ENCODE data around the gene FGGY.

FGGY gene

DNA sequence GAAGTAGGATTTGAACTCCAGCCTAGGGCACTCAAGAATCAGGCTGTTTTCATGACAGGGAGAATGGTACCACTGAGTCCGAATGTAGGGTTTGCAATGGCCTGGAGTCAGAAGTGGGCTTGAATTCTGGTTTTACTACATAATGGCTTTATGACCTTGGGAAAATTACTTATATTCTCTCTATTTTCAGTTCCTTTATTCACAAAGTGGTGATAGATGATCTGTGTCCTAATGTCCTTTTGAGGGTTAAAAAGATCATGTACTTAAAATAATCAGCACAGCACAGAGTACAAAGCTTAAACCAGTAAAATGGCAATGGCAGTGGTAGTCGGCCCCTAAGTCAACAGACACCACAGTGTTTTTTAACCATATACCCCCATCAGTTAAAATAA, 454.1 kb downstream of the FGGY start:
- FAIRE-seq = no peak

DNA sequence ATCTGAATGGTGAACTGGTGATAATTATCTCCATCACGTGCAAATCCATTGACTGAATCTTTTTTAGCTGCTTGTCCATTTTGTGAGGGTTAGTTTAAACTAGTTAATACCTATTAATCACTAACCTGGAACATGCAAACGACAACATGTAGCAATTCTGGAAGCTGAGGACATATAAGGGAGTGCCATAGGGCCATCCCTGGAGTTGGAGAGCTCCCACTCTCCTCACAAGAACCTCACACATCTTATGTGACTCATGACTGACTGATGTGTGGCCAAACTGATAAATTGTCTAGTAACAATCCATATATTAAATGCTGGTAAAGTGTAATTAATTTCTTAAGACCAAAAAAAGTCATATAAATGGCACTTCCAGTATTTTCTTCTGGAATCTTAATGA, 454.9 kb downstream of the FGGY start:
- no peak for FAIRE-seq

DNA sequence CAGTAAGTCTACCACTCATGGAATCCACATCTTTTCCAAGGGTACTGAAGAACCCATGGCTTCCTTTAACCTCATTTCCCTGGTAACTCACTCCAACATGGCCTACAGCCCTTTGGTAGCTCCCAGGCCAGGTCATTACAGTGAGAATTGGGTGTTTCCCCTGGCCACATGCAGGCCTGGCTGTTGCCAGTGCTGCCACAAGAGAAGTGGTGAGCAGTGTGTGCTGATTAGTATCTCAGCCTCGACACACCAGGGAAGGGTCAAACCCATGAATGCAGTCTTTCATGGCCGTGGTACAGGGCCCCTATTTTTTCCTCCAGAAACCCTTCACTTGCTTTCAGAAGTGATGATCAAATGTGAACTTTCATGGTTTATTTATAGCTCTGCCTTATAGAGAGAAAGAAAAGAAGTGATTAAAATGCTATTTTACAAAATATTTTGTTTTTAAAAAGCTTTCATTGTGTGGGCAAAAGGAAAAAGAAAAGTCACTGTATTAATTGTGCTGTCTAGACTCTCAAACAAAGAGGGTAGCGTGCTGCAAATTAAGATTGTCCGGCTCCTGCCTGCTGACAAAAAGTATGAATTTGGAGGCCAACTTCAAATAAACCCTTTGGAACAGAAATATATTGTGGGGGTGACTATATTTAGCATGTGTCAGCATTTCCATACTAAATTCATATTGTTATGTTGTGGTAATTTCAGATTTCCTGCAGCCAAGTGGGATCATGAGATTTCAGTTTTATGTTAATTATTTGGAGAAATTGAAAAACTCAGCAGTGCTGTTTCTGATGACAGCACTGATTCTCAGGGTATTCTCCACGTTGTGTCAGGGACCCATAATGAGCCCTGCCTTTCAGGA, 455.9 kb downstream of the FGGY start:
- FAIRE-seq = no peak

DNA sequence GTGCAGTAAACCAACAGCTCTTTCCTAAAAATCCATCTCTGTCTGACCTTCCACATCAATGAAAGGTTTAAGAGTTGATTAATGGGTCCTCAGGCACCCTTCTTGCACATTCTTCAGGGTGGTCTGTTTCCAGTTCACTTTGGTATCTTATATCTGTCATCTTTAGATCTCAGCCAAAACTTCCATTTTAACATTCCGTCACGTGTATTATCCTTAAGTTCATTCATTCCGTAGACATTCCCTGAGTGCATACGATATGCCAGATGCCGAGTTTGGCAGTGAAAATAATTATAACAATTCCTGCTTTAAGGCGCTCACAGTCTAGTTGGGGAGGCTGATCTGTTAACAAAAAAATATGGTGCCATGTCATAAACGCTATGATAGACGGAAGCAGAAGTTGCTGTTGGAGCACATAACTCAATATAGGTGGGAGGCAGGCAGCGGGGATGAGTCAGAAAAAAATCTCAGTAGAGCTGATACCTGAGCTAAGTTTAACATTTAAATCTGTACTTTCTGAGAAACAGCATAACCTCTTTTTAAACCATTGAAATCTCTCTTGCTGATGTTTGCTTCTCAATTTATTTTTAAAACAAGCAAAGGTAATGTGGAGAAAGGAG, 458.3 kb downstream of the FGGY start:
- FAIRE-seq = no peak

DNA sequence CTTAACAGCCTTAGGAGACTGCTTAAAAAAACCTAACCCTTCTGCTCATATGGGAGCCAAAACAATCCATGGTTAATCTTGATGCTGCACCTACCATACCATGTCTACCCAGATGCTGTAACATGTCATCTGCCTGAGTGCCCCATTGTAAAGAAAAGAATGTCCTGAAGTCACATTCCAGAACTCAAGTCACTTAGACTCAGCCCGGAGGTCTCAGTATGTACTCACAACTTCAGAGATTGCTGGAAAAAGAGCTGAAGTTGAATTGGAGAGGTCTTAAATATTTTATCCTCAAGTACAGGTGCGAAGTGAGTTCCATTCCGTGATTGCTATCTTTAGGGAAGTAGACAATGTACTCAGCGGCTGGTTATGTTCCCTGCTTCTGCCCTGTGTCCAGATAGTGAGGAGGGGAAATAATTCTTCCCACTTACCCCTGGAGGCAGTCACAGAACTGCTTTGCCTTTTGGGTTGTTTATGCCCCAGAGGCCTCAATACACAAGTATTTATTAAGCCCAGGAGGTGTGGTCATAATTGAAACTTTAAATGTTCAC, 460.4 kb downstream of the FGGY start:
- no peak for FAIRE-seq

DNA sequence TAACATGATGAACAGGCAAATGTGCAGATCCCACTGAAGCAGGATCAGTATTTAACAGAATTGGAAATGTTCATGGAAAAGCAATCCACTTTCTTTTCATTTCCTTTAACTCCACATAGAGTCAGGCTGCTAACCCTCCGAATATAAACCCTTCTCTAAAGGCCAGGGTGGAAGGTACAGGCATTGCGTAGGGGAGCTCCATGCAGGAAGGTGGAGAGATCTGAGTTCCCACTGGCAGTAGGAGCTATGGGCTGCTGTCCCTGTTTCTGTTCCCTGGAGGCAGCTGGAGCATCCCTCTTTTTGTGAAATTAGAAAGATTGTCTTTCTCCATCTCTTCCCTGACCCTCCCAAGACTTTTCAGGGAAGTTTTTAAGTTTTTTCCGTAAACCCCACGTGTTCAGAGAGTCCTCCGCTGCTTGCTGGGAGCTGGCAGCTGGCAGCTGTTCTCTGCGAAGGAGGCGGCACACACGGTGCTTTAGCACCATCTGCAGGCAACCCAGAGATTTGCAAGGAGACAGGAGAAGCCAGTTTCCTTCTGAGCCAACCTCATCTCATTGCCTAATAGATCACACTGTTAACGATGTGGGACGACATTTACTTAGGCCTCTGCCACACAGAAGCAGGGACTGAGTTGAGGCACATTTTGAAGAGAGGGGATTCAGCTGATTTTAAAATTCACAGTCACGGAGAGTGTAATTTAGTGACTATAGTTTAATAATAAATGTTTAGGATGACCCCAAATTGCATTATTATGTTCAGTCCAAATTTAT, 462.4 kb downstream of the FGGY start:
- FAIRE-seq = peak; percentile 80

DNA sequence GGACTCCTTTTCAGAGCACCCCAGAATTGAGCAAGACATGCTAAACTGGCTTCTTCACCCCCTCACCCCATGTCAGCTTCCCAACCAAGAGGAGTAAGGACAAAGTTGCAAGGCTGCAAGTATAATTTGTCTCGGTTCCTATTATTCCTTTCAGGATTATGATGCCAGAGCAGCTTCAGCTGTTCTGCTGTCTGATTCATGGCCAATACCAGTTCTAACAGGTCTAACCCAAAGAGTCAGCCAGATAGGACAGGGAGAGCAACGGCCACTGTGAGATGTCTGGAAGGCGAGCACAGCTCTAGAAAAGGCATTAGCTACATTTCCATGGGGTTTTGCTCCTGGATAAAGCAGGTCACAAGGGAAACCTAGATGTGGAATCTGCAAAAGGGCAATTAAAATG, 464.5 kb downstream of the FGGY start:
- no peak for FAIRE-seq

DNA sequence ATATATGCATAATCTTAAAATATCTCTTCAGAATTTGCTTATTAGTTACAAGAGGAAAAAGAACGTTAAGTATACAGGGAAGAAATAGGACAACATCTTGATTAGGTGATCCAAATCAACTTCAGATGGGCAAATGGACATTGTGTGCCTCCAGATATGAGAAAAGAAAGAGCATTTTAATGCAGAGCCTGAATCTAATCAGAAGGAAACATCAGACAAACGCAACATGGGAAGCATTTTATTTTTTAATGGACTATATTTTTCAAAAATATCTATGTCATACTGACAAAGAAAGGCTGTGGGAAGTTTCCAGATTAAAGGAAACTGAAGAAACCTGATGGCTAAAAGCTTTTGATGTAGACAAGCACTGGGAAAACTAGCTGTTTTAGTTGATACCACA, 466.5 kb downstream of the FGGY start:
- no peak for FAIRE-seq

DNA sequence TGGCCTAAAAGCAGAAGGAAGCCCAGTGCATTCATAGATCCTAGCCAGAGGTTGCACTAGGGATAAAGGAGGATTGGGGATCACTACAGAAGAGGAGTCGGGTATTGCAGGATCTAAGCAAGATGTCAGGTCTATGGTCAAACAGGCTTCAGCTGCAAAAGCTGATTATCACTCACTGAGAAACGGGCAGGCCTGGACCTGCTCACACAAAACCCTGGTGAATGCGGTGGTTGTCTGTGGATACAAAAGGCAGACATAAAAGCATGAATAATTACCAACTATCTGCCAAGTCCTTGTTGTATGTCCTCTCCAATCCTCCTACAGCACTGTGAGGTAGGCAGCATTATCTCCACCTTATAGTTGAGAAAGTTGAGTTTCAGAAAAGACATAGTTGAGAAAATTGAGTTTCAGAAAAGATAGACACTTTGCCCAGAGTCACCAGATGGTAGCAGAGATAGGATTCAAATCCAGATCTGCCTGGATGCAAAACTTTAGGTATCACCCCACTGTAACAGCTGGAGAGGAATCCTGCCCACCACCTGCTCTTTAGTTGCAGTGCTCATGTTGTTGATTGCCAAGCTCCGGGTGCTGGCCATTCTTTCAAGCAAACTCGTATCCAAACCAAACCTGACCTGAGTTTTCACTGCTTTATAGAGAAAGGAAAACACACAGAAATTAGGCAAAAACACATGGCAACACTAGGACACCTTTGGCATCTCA, 468.3 kb downstream of the FGGY start:
- FAIRE-seq = no peak

DNA sequence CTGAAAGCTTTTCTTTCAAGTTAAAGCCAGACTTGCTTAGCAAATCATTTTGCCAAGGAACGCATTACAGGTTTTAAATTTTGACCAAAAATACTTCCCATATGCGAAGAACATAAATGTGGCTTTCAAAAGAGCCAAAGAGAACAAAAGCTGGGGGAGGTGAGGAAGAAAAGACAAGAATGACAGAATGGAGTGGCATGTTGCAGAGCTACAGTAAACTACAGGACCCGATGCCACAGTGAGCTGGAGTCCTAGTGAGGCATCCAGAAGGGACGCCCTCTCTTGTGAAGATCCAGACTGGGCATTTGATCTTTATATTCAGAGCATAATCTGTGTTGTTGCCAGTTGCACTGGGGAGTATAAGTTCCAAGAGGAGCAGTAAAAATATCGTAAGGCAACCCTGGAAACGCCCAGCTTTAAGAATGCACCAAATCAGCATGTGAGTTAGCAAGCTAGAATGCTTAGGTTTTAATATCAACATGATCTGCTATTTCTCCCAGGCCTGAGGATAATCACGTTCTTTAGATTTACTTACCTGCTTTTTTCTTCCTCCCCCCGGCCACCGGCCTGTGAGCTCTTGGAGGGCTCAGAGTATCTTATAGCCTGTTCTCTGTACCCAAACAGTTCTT, 469.4 kb downstream of the FGGY start:
- no peak for FAIRE-seq

DNA sequence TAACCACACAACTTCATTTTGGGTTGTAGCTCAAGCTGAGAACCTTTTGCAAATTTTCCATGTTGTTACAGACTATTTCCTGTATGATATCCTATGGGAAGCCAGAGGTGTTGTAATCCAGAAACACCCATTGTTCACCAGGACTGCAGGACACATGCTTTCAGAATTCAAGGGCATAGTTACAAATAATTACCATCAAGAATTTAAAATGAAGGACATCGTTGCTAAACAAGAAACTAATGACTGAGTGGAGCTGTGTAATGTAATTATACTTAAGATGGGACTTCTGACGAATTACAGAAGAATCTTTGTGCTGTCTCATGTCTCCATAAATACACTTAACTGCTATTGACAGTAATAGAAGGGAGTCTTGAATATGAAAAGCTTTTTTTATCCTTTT, 470.2 kb downstream of the FGGY start:
- FAIRE-seq = no peak

DNA sequence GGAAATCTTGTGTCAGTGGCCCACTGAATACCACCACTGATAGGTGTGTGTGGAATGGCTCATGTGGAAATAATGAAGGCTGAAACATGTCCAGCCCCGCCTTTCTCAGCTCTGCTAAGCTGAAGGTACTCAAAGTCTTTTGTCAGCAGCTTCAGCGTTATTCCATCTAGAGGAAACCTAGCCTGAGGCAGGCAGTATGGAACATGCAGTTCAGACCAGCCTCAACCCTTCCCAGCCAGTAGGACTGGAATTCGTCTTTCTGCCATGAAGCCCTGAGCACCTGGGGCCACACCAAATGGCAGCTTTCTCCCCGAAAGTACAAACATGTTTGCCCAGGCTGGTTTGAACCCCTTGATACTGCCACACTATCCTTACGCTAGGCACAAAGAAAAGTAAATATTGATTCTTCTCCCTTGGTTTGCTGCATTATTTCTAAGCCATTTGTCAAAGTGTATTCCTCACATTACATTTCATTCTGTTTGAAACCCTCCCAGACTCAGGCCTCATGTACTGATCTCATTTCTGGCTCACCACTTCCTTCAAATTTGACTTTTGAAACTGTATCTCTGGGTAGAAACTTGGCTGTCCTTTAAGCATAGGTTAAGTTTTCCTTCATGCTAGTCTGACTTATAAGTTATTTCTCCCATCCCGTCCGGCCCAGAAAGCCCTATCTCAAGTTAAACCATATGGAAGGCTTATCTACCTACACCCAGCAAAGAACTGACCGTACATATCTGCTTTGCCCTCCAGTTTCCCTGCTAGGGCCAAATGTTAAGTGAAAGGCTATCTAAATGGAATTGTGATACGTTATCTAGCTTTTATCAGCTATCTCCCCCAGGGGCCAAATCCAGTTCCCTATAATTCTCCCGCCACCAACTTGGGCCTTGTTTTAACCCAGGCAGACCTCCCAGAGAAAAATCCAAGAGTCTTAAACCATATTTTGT, 472.2 kb downstream of the FGGY start:
- FAIRE-seq = no peak

DNA sequence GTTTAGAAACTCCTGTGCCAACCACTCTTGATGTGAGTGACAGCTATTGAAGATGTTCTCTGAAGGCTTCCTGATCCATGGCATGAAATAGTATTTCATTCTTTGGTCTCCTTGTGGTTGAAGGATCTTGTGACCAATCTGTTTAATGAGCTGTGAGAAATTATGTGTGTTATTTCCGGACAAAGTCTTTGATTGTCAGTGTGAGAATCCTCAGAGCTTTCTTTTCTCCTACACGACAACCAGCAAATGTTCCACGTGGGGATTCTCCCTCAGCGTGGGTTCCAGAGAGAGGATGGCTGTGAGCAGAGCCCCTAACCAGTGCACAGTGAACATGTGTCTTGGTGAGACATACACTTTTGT, 472.8 kb downstream of the FGGY start:
- FAIRE-seq = no peak

DNA sequence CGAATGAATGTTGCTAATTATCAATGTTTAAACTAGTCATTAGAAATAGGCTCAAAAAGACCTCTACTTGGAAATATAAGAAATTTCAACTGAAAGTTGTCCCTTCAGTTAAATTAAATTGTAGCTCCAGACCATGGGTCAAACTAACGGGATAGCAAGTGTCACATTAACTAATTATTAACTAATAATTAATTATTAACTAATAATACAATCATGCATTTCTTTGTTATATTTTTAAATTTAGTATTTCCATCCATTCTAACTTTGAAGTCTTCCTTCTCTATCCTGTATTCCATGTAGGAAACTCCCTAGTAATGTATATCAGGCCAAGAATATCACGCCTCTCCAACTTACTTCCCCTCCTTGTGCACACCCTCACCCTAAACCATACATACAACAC, 474.5 kb downstream of the FGGY start:
- FAIRE-seq = no peak

DNA sequence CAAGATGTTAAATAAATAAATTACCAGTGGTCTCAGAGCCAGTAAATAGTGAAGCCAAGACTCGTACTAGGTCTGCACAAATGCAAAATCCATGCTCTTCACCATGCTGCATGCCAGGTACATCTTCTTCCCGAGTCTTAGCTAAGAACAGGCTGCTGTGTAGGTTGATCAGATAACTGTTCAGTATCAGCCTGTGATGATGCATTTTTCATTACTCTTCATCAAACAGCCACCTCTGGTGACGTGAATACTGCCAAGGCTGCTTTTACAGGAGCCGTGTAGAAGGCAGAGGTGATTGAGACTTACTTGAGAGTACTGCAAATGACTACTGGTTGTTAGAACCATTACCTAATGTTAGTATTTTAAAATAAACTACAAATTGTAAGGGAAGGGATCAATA, 478.6 kb downstream of the FGGY start:
- no peak for FAIRE-seq

DNA sequence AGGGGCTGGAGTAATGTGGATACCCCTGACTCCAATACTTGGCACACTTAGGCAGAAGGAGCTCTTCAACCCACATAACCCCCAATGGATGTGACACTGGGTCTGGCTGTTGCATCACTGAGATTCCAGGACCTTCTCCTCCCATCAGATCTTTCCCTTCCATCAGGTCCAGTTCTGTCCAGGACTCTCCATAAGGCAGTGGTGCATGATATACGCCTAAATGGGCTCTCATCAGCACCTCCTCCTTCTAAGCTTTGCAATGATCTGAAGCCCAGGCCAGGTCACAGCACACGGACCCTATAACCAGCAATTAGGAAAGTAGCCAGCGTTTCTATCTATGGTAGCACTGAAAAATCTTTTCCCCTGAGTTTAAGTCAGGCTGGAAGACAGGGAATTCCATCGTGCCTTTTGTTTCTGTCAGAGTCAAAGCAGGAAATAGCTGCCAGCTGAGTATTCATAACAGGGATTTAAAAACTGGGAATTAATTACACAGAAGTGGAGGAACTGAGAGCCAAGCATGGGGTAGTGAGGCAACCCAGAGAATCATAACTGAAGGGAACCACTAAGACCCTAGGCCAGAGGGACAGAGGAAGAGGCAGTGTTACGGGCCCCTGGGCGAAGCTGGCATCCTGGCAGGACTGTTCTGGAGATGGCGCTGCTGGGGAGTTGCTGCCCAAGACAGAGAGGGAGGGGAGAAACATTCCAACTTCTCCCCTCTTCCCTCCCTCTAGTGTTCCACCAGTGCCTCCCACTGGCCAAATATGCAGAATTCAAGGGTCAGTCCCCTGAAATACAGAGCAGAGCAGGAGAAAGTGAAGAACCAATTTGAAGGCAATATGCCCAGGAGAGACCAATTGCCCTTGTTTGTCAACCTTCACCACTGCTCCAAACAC, 480.3 kb downstream of the FGGY start:
- FAIRE-seq = no peak

DNA sequence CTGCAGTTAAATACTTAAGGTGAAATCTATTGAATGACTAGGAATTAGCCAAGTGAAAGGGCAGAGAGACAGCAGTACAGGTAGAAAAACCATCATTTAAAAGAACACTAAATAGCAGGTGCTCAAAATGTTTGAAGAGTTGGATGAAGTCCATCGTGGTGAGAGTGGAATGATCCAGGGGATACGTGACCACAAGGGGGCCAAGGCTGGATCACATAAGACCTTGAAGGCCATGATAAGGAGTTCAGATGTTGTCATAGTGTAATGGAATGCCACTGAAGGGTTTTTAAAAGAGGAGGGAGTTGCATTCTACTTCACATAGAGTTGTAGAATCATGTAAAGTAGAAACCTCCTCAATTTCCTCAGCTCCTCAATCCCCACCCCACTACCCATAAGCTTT, 483.1 kb downstream of the FGGY start:
- FAIRE-seq = no peak

DNA sequence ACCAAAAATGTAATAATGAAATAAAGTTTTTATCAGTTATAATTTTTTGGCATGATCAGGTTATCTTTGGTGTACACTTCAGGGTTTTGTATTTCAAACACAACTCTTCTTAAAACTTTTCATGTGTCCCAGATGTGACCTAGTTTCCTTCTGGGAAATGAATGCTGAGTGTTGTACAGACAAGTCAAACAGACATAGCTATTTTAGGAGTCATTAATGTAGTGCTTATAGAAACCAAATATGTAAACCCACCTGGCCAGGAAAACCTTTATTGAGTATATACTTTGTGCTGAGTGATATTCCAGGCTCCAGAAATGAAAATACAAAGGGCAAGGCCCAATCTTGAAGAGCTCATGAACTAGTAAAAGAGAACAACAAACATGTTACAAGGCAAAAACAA, 491.9 kb downstream of the FGGY start:
- no peak for FAIRE-seq

DNA sequence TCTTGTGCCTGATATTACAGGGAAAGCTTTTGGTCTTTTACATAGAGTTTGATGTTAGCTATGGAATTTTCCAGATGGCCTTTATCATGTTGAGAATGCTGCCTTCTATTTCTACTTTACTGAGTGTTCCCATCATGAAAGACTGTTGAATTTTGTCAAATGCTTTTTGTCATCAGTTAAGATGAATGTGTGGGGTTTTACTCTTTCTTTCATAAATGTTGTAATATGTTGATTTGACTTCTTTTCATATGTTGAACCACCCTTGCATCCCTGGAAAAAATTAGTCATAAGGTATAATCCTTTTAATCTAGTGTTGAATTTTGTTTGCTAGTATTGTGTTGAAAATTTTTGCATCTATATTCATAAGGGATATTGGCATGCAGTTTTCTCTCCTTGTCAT, 501.7 kb downstream of the FGGY start:
- FAIRE-seq = no peak

DNA sequence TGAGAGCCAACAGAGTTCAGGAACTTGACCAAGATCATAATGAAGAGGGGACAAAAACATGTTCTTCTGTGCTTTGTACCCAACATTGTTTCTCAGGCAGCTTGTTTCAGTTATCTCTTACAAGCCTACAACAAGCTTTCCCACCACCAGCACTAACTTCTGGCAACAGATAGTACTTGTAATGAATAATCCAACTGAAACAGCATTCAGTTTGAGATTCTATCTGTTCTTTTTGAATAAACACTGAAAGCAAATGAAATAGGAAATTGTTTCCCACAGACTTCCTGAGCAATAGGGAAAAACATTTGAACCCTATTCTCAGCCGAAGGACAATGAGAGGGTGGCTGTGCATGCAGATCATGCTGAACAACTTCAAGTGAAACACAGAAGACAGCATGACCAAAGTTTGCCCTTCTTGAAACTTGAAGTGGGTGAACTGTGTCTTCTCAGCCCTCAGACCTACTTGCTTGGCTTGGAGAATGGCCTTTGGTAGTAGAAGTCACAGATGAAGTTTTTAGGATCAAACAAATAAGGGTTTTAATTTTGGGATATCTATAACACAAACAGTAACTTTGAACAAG, 506.7 kb downstream of the FGGY start:
- FAIRE-seq = no peak

All from endometrium (tissue), 2 donors.